Measurements from ENCODE around the gene PATJ. TPM values are rescaled to one million over a fixed set of nuclear protein-coding genes. Genes with fewer than 3 reads are reported as not detected.

The PATJ gene
- total RNA-seq, 2 experiments from 2014 or later: 13.9 to 16.0 TPM

GRCh38 chr1:62038594-62039284 lies 296.5 kb downstream of the PATJ start:
- H3K4me1 Mint-ChIP-seq (ENCODE audit: low read depth): no peaks in the 10 kb centered on the region
- DNase-seq: no peak
- no peak overlapping the region for H3K27ac Mint-ChIP-seq
- peaks cover 1% of the 10 kb centered on the region for H3K36me3 Mint-ChIP-seq
- ChIA-PET POLR2A (no interaction called here), CTCF (interaction anchor here (1.0 kb wide), 1 partner anchor 26 kb away, joined by 3 read pairs; no protein-coding TSS in a partner anchor)
- H3K27me3 Mint-ChIP-seq: no peaks in the 10 kb centered on the region
- H3K4me3 Mint-ChIP-seq: no peak overlapping the region
- no peaks in the 10 kb centered on the region for H3K9me3 Mint-ChIP-seq
- intact Hi-C loops (cut with micrococcal nuclease): no loop called here

- Mint-ChIP-seq H3K9me3 (no peaks in the 10 kb centered on the region), H3K27ac (no peak overlapping the region), H3K36me3 (peaks cover 5% of the 10 kb centered on the region), H3K4me1 (ENCODE audit: low read depth) (no peaks in the 10 kb centered on the region), H3K4me3 (no peak overlapping the region), H3K27me3 (no peaks in the 10 kb centered on the region)
- ChIA-PET CTCF (no interaction called here), POLR2A (no interaction called here)
- intact Hi-C loops (cut with micrococcal nuclease): no loop called here
- no peak for DNase-seq
Observed at GRCh38 chr1:62040450-62040849, 298.2 kb downstream of the PATJ start.

GRCh38 chr1:62040973-62041372 lies 298.7 kb downstream of the PATJ start:
- ChIA-PET POLR2A (no interaction called here), CTCF (no interaction called here)
- H3K27ac Mint-ChIP-seq: no peak overlapping the region
- no peaks in the 10 kb centered on the region for H3K27me3 Mint-ChIP-seq
- peaks cover 5% of the 10 kb centered on the region for H3K36me3 Mint-ChIP-seq
- intact Hi-C loops (cut with micrococcal nuclease): no loop called here
- no peaks in the 10 kb centered on the region for H3K4me1 Mint-ChIP-seq (ENCODE audit: low read depth)
- H3K9me3 Mint-ChIP-seq: no peaks in the 10 kb centered on the region
- no peak for DNase-seq
- no peak overlapping the region for H3K4me3 Mint-ChIP-seq

GRCh38 chr1:62043154-62043553 lies 300.9 kb downstream of the PATJ start:
- intact Hi-C loops (cut with micrococcal nuclease): no loop called here
- POLR2A ChIA-PET: no interaction called here
- H3K4me1 Mint-ChIP-seq (ENCODE audit: low read depth): no peaks in the 10 kb centered on the region
- no peak overlapping the region for H3K4me3 Mint-ChIP-seq
- H3K27me3 Mint-ChIP-seq: no peaks in the 10 kb centered on the region
- no peak overlapping the region for H3K27ac Mint-ChIP-seq
- CTCF ChIA-PET: no interaction called here
- no peaks in the 10 kb centered on the region for H3K9me3 Mint-ChIP-seq
- peaks cover 5% of the 10 kb centered on the region for H3K36me3 Mint-ChIP-seq
- DNase-seq: no peak

GRCh38 chr1:62045574-62045973 lies 303.3 kb downstream of the PATJ start:
- CTCF ChIA-PET: no interaction called here
- intact Hi-C loops (cut with micrococcal nuclease): no loop called here

GRCh38 chr1:62046927-62047326 lies 304.6 kb downstream of the PATJ start:
- Mint-ChIP-seq H3K27ac (no peak overlapping the region), H3K36me3 (peaks cover 11% of the 10 kb centered on the region)

More at GRCh38 chr1:62045574-62045973, 303.3 kb downstream of the PATJ start:
- peaks cover 7% of the 10 kb centered on the region for H3K36me3 Mint-ChIP-seq
- no peaks in the 10 kb centered on the region for H3K9me3 Mint-ChIP-seq
- H3K27me3 Mint-ChIP-seq: no peaks in the 10 kb centered on the region
- H3K27ac Mint-ChIP-seq: no peak overlapping the region
- no peaks in the 10 kb centered on the region for H3K4me1 Mint-ChIP-seq (ENCODE audit: low read depth)
- no peak for DNase-seq
- no peak overlapping the region for H3K4me3 Mint-ChIP-seq
- POLR2A ChIA-PET: no interaction called here

GRCh38 chr1:62050165-62050564 lies 307.9 kb downstream of the PATJ start:
- no peaks in the 10 kb centered on the region for H3K27me3 Mint-ChIP-seq
- POLR2A ChIA-PET: no interaction called here
- peaks cover 15% of the 10 kb centered on the region for H3K36me3 Mint-ChIP-seq
- intact Hi-C loops (cut with micrococcal nuclease): no loop called here
- no peaks in the 10 kb centered on the region for H3K4me1 Mint-ChIP-seq (ENCODE audit: low read depth)
- DNase-seq: no peak
- H3K4me3 Mint-ChIP-seq: no peak overlapping the region
- CTCF ChIA-PET: interaction anchor here (0.8 kb wide), 1 partner anchor 14 kb away, joined by 3 read pairs; no protein-coding TSS in a partner anchor
- no peak overlapping the region for H3K27ac Mint-ChIP-seq
- no peaks in the 10 kb centered on the region for H3K9me3 Mint-ChIP-seq

More at GRCh38 chr1:62046927-62047326, 304.6 kb downstream of the PATJ start:
- ChIA-PET POLR2A (no interaction called here), CTCF (interaction anchor here (0.6 kb wide), 1 partner anchor 1888 kb away, joined by 3 read pairs; no protein-coding TSS in a partner anchor)
- no peak for DNase-seq
- intact Hi-C loops (cut with micrococcal nuclease): no loop called here
- no peaks in the 10 kb centered on the region for H3K27me3 Mint-ChIP-seq
- H3K4me1 Mint-ChIP-seq (ENCODE audit: low read depth): no peaks in the 10 kb centered on the region
- H3K9me3 Mint-ChIP-seq: no peaks in the 10 kb centered on the region
- H3K4me3 Mint-ChIP-seq: no peak overlapping the region

GRCh38 chr1:62052946-62053345 lies 310.7 kb downstream of the PATJ start:
- POLR2A ChIA-PET: no interaction called here
- no peaks in the 10 kb centered on the region for H3K4me1 Mint-ChIP-seq (ENCODE audit: low read depth)
- peaks cover 15% of the 10 kb centered on the region for H3K36me3 Mint-ChIP-seq
- no peak for DNase-seq
- no peak overlapping the region for H3K27ac Mint-ChIP-seq
- H3K9me3 Mint-ChIP-seq: no peaks in the 10 kb centered on the region
- no peak overlapping the region for H3K4me3 Mint-ChIP-seq
- CTCF ChIA-PET: no interaction called here
- H3K27me3 Mint-ChIP-seq: no peaks in the 10 kb centered on the region
- intact Hi-C loops (cut with micrococcal nuclease): no loop called here

- no peaks in the 10 kb centered on the region for H3K27me3 Mint-ChIP-seq
- POLR2A ChIA-PET: interaction anchor here (0.7 kb wide), 1 partner anchor 38 kb away, joined by 4 read pairs; no protein-coding TSS in a partner anchor
- H3K4me1 Mint-ChIP-seq (ENCODE audit: low read depth): no peaks in the 10 kb centered on the region
- H3K36me3 Mint-ChIP-seq: peaks cover 15% of the 10 kb centered on the region
- no peak for DNase-seq
- CTCF ChIA-PET: no interaction called here
- no peak overlapping the region for H3K4me3 Mint-ChIP-seq
- no peak overlapping the region for H3K27ac Mint-ChIP-seq
- intact Hi-C loops (cut with micrococcal nuclease): no loop called here
- H3K9me3 Mint-ChIP-seq: no peaks in the 10 kb centered on the region
Observed at GRCh38 chr1:62054188-62054587, 311.9 kb downstream of the PATJ start.

- no peaks in the 10 kb centered on the region for H3K4me1 Mint-ChIP-seq (ENCODE audit: low read depth)
- H3K36me3 Mint-ChIP-seq: peaks cover 7% of the 10 kb centered on the region
- no peaks in the 10 kb centered on the region for H3K27me3 Mint-ChIP-seq
- no peak overlapping the region for H3K4me3 Mint-ChIP-seq
- ChIA-PET CTCF (interaction anchor here (1.7 kb wide), 1 partner anchor 25 kb away, joined by 3 read pairs; no protein-coding TSS in a partner anchor), POLR2A (no interaction called here)
- DNase-seq: no peak
- intact Hi-C loops (cut with micrococcal nuclease): no loop called here
- H3K9me3 Mint-ChIP-seq: no peaks in the 10 kb centered on the region
- H3K27ac Mint-ChIP-seq: no peak overlapping the region
Observed at GRCh38 chr1:62057230-62057629, 314.9 kb downstream of the PATJ start.

- intact Hi-C loops (cut with micrococcal nuclease): no loop called here
- Mint-ChIP-seq H3K4me1 (ENCODE audit: low read depth) (no peaks in the 10 kb centered on the region), H3K27me3 (no peaks in the 10 kb centered on the region), H3K4me3 (no peak overlapping the region), H3K9me3 (no peaks in the 10 kb centered on the region), H3K27ac (no peak overlapping the region), H3K36me3 (peaks cover 7% of the 10 kb centered on the region)
- POLR2A ChIA-PET: no interaction called here
- CTCF ChIA-PET: interaction anchor here (1.0 to 1.7 kb wide), 2 partner anchors 25 kb away, joined by 3 to 5 read pairs; no protein-coding TSS in a partner anchor
- DNase-seq: no peak
Observed at GRCh38 chr1:62057641-62058290, 315.5 kb downstream of the PATJ start.

GRCh38 chr1:62058956-62059355 lies 316.7 kb downstream of the PATJ start:
- no peak for DNase-seq
- H3K27ac Mint-ChIP-seq: no peak overlapping the region
- H3K4me3 Mint-ChIP-seq: no peak overlapping the region
- intact Hi-C loops (cut with micrococcal nuclease): no loop called here
- peaks cover 10% of the 10 kb centered on the region for H3K36me3 Mint-ChIP-seq
- H3K27me3 Mint-ChIP-seq: no peaks in the 10 kb centered on the region
- no peaks in the 10 kb centered on the region for H3K4me1 Mint-ChIP-seq (ENCODE audit: low read depth)
- no peaks in the 10 kb centered on the region for H3K9me3 Mint-ChIP-seq
- ChIA-PET CTCF (interaction anchor here (1.0 kb wide), 1 partner anchor 24 kb away, joined by 5 read pairs; no protein-coding TSS in a partner anchor), POLR2A (no interaction called here)

- Mint-ChIP-seq H3K9me3 (peaks cover 4% of the 10 kb centered on the region), H3K36me3 (peaks cover 29% of the 10 kb centered on the region), H3K4me3 (no peak overlapping the region), H3K27ac (no peak overlapping the region), H3K4me1 (ENCODE audit: low read depth) (no peaks in the 10 kb centered on the region), H3K27me3 (no peaks in the 10 kb centered on the region)
- ChIA-PET POLR2A (no interaction called here), CTCF (interaction anchor here (0.6 kb wide), 1 partner anchor 27 kb away, joined by 3 read pairs; no protein-coding TSS in a partner anchor)
- DNase-seq: no peak
- intact Hi-C loops (cut with micrococcal nuclease): no loop called here
Observed at GRCh38 chr1:62062087-62062486, 319.8 kb downstream of the PATJ start.

Data from activated CD4-positive, alpha-beta memory T cell treated with anti-CD3 and anti-CD28 coated beads for 36 hours (primary cell).